ENCODE results near the gene AKAP8.

The AKAP8 gene

GRCh38 chr19:15381429-15381828 is 1.8 kb upstream of the AKAP8 start:
- H3K4me3 ChIP-seq (ENCODE audit: low read depth, low read length): no peak overlapping the region
- DNase-seq (ENCODE audit: low read depth): no peak
- TF ChIP-seq MAX (IDR thresholded peaks at IDR 0.05; ENCODE audit: low read depth, low read length): no peak
- no peak for TF ChIP-seq MYC (IDR thresholded peaks at IDR 0.05; ENCODE audit: low read depth, low read length)
- TF ChIP-seq CTCF (IDR thresholded peaks at IDR 0.05; ENCODE audit: low read depth, low read length): no peak
- no peak for TF ChIP-seq POLR2A (IDR thresholded peaks at IDR 0.05; ENCODE audit: extremely low read depth, insufficient read length)

GRCh38 chr19:15379999-15380647 is 536 bp upstream of the AKAP8 start:
- peak overlapping the region; percentile 53 for H3K4me3 ChIP-seq (ENCODE audit: low read depth, low read length)
- peak; percentile 76 for DNase-seq (ENCODE audit: low read depth)
- TF ChIP-seq MAX (IDR thresholded peaks at IDR 0.05; ENCODE audit: low read depth, low read length): no peak
- peak; percentile 45; the same call in 1 of the 2 replicates for TF ChIP-seq MYC (IDR thresholded peaks at IDR 0.05; ENCODE audit: low read depth, low read length)

GRCh38 chr19:15378534-15379082 is 979 bp downstream of the AKAP8 start:
- peak; percentile 73 for DNase-seq (ENCODE audit: low read depth)
- TF ChIP-seq POLR2A (IDR thresholded peaks at IDR 0.05; ENCODE audit: extremely low read depth, insufficient read length) (no peak), MYC (IDR thresholded peaks at IDR 0.05; ENCODE audit: low read depth, low read length) (peak; percentile 85), MAX (IDR thresholded peaks at IDR 0.05; ENCODE audit: low read depth, low read length) (peak; percentile 71)
- peak overlapping the region; percentile 97 for H3K4me3 ChIP-seq (ENCODE audit: low read depth, low read length)

GRCh38 chr19:15374796-15375440 is 4.7 kb downstream of the AKAP8 start:
- TF ChIP-seq MAX (IDR thresholded peaks at IDR 0.05; ENCODE audit: low read depth, low read length): no peak
- no peak for TF ChIP-seq MYC (IDR thresholded peaks at IDR 0.05; ENCODE audit: low read depth, low read length)
- no peak for TF ChIP-seq POLR2A (IDR thresholded peaks at IDR 0.05; ENCODE audit: extremely low read depth, insufficient read length)
- TF ChIP-seq CTCF (IDR thresholded peaks at IDR 0.05; ENCODE audit: low read depth, low read length): no peak
- no peak overlapping the region for H3K4me3 ChIP-seq (ENCODE audit: low read depth, low read length)
- no peak for DNase-seq (ENCODE audit: low read depth)

GRCh38 chr19:15374105-15374651 is 5.4 kb downstream of the AKAP8 start:
- no peak for DNase-seq (ENCODE audit: low read depth)
- H3K4me3 ChIP-seq (ENCODE audit: low read depth, low read length): no peak overlapping the region
- TF ChIP-seq CTCF (IDR thresholded peaks at IDR 0.05; ENCODE audit: low read depth, low read length) (no peak), MYC (IDR thresholded peaks at IDR 0.05; ENCODE audit: low read depth, low read length) (no peak), POLR2A (IDR thresholded peaks at IDR 0.05; ENCODE audit: extremely low read depth, insufficient read length) (no peak), MAX (IDR thresholded peaks at IDR 0.05; ENCODE audit: low read depth, low read length) (no peak)

GRCh38 chr19:15373644-15374043 is 5.9 kb downstream of the AKAP8 start:
- no peak for TF ChIP-seq MYC (IDR thresholded peaks at IDR 0.05; ENCODE audit: low read depth, low read length)
- TF ChIP-seq MAX (IDR thresholded peaks at IDR 0.05; ENCODE audit: low read depth, low read length): no peak
- TF ChIP-seq POLR2A (IDR thresholded peaks at IDR 0.05; ENCODE audit: extremely low read depth, insufficient read length): no peak
- no peak for TF ChIP-seq CTCF (IDR thresholded peaks at IDR 0.05; ENCODE audit: low read depth, low read length)
- no peak overlapping the region for H3K4me3 ChIP-seq (ENCODE audit: low read depth, low read length)
- DNase-seq (ENCODE audit: low read depth): no peak
